NT2/D1 (cell line): ENCODE data around the gene CCDC47.

ENCODE experiments used
- SUZ12 ChIP-seq: IDR thresholded peaks from 2 replicates; pipeline ENCODE4 v1.6.1; 2011; ENCODE audit not compliant: insufficient read length, insufficient read depth; ENCODE audit errors: extremely low read depth
- YY1 ChIP-seq: IDR thresholded peaks from 2 replicates; pipeline ENCODE4 v1.6.1; 2011; ENCODE audit not compliant: insufficient read length, insufficient read depth
- ZNF274 ChIP-seq: IDR thresholded peaks from 2 replicates; pipeline ENCODE4 v1.6.1; 2011; ENCODE audit warnings: mild to moderate bottlenecking, low read depth, low read length

DNA sequence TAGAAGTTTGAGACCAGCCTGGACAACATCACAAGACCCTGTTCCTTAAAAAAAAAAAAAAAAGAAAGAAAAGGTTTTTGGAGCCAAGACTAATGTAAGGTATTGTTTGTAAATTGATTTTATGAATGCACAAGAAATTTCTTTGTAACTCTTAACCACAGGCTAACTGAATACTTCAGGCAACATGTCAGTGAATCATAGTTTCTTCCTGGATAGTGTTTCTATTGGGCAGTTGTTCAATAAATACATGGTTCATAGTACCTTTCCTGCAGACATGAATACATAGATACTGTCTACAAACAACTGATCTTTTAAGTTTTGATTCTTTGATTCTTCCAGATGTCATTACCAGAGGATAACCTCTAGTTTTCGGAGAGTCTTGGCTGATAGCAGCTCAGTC lies 12.2 kb upstream of the CCDC47 start:
- TF ChIP-seq YY1: no peak
- no peak for TF ChIP-seq ZNF274
- TF ChIP-seq SUZ12: no peak
